ENCODE results near the gene RTL9. TPM values are rescaled to one million over a fixed set of nuclear protein-coding genes. Genes with fewer than 3 reads are reported as not detected.
"Not testable (repeated sequence)": the region's sequence is repeated elsewhere in the genome, so short reads cannot be mapped to it uniquely, and the experiment has no call there.

Gene RTL9
- total and polyA plus RNA-seq, 2 donors (not counting 3 experiments of a cell fraction or from before 2014, with no cell fraction given): not detected

- H3K4me3 ChIP-seq (replicated peaks in 1 of 3; ENCODE audit: insufficient read depth in 1 of 3, low read depth in 1 of 3, low read length in 3 of 3): no peak overlapping the region
- no peaks in the 10 kb centered on the region for H3K9me3 ChIP-seq (replicated peaks; ENCODE audit: control insufficient read depth, insufficient read depth, low read length)
- intact Hi-C loops (cut with micrococcal nuclease) (no loop called here), dilution Hi-C loops (cut with MboI; ENCODE audit: extremely low pct_ligation_motif_present, low sequenced_read_pairs) (no loop called here)
- H3K36me3 ChIP-seq (ENCODE audit: control insufficient read depth in 2 of 2, extremely low read depth in 1 of 2, insufficient read depth in 2 of 2, low read length in 2 of 2): no peaks in the 10 kb centered on the region
- ChIA-PET CTCF (no interaction called here), POLR2A (no interaction called here)
- no peaks in the 10 kb centered on the region for H3K27me3 ChIP-seq (ENCODE audit: control insufficient read depth in 2 of 2, insufficient read depth in 2 of 2, low read length in 2 of 2)
- H2AFZ ChIP-seq (ENCODE audit: low read depth, low read length): no peak overlapping the region
- no peaks in the 10 kb centered on the region for H3K79me2 ChIP-seq (ENCODE audit: control insufficient read depth, insufficient read depth, low read length)
- FAIRE-seq (no peak), DNase-seq (ENCODE audit: low read depth, low spot score) (no peak)
- no peak overlapping the region for H3K9ac ChIP-seq (replicated peaks; ENCODE audit: extremely low read depth, insufficient read depth, low read length)
- no peaks in the 10 kb centered on the region for H3K4me1 ChIP-seq (ENCODE audit: control insufficient read depth, extremely low read depth, insufficient read depth, low read length)
- BruUV-seq (replicated peaks): no TSS peak
- no peak overlapping the region for H3K4me2 ChIP-seq (ENCODE audit: insufficient read depth, low read length)
- TF ChIP-seq, protein P1, sequence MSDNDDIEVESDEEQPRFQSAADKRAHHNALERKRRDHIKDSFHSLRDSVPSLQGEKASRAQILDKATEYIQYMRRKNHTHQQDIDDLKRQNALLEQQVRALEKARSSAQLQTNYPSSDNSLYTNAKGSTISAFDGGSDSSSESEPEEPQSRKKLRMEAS (IDR thresholded peaks at IDR 0.05; ENCODE audit: insufficient read depth, insufficient read length): no peak
- TF ChIP-seq GATA2 (IDR thresholded peaks at IDR 0.05; ENCODE audit: insufficient read depth, insufficient read length, low read depth, low read length) (no peak), FOS (IDR thresholded peaks at IDR 0.05; ENCODE audit: borderline replicate concordance, insufficient read depth, low read length) (no peak), POLR2A (IDR thresholded peaks at IDR 0.05; ENCODE audit: low read depth, low read length) (no peak), JUN (IDR thresholded peaks at IDR 0.05; ENCODE audit: borderline replicate concordance, insufficient read depth, insufficient read length, low read depth) (no peak), MYC (IDR thresholded peaks at IDR 0.05; ENCODE audit: low read depth, low read length) (no peak), POLR2AphosphoS5 (IDR thresholded peaks at IDR 0.05; ENCODE audit: insufficient read depth, low read depth, low read length) (no peak), EZH2 (IDR thresholded peaks at IDR 0.05; ENCODE audit: borderline replicate concordance, low read depth, low read length, severe bottlenecking) (no peak)
- TF ChIP-seq, protein P2, sequence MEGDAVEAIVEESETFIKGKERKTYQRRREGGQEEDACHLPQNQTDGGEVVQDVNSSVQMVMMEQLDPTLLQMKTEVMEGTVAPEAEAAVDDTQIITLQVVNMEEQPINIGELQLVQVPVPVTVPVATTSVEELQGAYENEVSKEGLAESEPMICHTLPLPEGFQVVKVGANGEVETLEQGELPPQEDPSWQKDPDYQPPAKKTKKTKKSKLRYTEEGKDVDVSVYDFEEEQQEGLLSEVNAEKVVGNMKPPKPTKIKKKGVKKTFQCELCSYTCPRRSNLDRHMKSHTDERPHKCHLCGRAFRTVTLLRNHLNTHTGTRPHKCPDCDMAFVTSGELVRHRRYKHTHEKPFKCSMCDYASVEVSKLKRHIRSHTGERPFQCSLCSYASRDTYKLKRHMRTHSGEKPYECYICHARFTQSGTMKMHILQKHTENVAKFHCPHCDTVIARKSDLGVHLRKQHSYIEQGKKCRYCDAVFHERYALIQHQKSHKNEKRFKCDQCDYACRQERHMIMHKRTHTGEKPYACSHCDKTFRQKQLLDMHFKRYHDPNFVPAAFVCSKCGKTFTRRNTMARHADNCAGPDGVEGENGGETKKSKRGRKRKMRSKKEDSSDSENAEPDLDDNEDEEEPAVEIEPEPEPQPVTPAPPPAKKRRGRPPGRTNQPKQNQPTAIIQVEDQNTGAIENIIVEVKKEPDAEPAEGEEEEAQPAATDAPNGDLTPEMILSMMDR (IDR thresholded peaks at IDR 0.05; ENCODE audit: extremely low read depth in 1 of 2, insufficient read depth in 1 of 2, low read depth in 1 of 2, low read length in 2 of 2): no peak
- H4K20me1 ChIP-seq (replicated peaks; ENCODE audit: control insufficient read depth, extremely low read depth, insufficient read depth, low read length): no peaks in the 10 kb centered on the region
- no peak overlapping the region for H3K27ac ChIP-seq (ENCODE audit: insufficient read depth, low read depth, low read length)
- no peaks in the 10 kb centered on the region for H3K9me1 ChIP-seq (replicated peaks; ENCODE audit: control insufficient read depth, extremely low read depth, insufficient read depth, low read length)
These were observed 31.3 kb upstream of the RTL9 start for GRCh38 chrX:110327336-110327735.

DNA sequence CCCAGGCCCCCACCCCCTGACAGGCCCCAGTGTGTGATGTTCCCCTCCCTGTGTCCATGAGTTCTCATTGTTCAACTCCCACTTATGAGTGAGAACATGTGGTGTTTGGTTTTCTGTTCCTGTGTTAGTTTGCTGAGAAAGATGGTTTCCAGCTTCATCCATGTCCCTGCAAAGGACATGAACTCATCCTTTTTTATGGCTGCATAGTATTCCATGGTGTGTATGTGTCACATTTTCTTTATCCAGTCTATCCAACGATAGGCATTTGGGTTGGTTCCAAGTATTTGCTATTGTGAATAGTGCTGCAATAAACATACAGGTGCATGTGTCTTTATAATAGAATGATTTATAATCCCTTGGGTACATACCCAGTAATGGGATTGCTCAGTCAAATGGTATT lies 30.0 kb upstream of the RTL9 start:
- BruUV-seq (replicated peaks); DNase-seq (ENCODE audit: low read depth, low spot score); intact Hi-C loops (cut with micrococcal nuclease); H3K9ac ChIP-seq (replicated peaks; ENCODE audit: extremely low read depth, insufficient read depth, low read length); H3K9me1 ChIP-seq (replicated peaks; ENCODE audit: control insufficient read depth, extremely low read depth, insufficient read depth, low read length); H2AFZ ChIP-seq (ENCODE audit: low read depth, low read length); H3K9me3 ChIP-seq (replicated peaks; ENCODE audit: control insufficient read depth, insufficient read depth, low read length); FAIRE-seq; H4K20me1 ChIP-seq (replicated peaks; ENCODE audit: control insufficient read depth, extremely low read depth, insufficient read depth, low read length); H3K27me3 ChIP-seq (ENCODE audit: control insufficient read depth in 2 of 2, insufficient read depth in 2 of 2, low read length in 2 of 2); H3K4me1 ChIP-seq (ENCODE audit: control insufficient read depth, extremely low read depth, insufficient read depth, low read length); H3K79me2 ChIP-seq (ENCODE audit: control insufficient read depth, insufficient read depth, low read length); CTCF ChIA-PET; H3K27ac ChIP-seq (ENCODE audit: insufficient read depth, low read depth, low read length); H3K36me3 ChIP-seq (ENCODE audit: control insufficient read depth in 2 of 2, extremely low read depth in 1 of 2, insufficient read depth in 2 of 2, low read length in 2 of 2); POLR2A ChIA-PET; H3K4me3 ChIP-seq (replicated peaks in 1 of 3; ENCODE audit: insufficient read depth in 1 of 3, low read depth in 1 of 3, low read length in 3 of 3); H3K4me2 ChIP-seq (ENCODE audit: insufficient read depth, low read length); dilution Hi-C loops (cut with MboI; ENCODE audit: extremely low pct_ligation_motif_present, low sequenced_read_pairs): not testable (repeated sequence)
